Activated naive CD4-positive, alpha-beta T cell treated with anti-CD3 and anti-CD28 coated beads, Interleukin-2, amount 50 U/mL, for 16 hours (primary cell): ENCODE results near the gene C11orf42.

Source experiments
- DNase-seq: peaks from one replicate; pipeline ENCODE4 v3.0.0-alpha.2; 2020

C11orf42 gene

DNA sequence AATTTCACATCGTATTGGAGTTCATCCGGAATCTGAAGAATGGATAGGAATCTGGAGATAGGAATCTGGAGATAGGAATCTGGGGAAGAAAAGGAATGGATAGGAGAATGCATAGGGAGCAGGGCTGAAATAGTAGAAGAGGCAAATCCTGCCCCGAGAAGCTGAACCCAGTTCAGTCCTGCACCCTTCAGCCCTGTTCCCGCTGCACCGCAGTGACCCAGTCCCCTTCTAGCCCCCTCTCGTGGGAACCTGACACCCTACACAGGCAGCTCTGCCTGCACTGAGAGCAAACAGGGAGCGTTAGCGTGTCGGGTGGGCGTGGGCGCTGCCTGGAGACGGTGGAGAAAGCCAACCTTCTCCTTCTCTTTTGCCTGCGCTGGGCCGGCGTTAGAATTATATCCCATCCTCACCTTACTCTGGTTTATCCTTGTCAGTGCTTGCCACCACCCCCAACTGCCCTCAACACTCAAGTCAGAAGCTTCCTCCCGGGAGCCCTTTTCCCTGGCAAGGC, 53.3 kb downstream of the C11orf42 start:
- DNase-seq: no peak

DNA sequence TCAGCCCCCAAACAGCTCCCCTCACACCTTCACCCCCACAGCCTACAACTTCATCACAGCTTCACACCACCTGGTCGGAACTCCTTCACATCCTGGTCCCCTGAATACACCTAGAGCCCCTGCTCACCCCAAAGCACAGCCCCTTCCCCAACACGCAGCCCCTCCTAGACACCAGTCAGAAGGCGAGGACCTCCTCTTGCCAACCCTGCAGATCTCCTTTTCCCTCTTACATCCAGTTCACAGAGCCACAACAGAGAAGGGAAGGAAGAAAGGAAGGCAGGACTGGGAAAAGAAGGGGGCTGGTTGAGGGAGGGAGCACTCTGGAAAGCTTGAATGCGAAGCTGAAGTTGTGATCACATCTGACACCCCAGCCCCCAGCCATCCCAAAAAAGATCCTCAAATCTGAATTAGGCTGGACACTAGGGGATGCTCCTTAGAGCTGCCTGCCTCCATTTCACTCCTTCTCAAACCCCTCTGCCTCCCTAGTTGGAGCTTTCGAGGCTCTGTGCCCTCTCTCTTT, 54.9 kb downstream of the C11orf42 start:
- no peak for DNase-seq
